GM23248 (cell line): ENCODE measurements around the gene LBP. TPM values are rescaled to one million over a fixed set of nuclear protein-coding genes. Genes with fewer than 3 reads are reported as not detected.

Experiments used
- DNase-seq: peaks from one replicate; pipeline ENCODE4 v3.0.0-alpha.2; 2015
- H2AFZ ChIP-seq: fragments of 200-600 bp; sonication (generic); 2 replicates; pipeline ENCODE4 v1.6.1; 2016; ENCODE audit warnings: antibody characterized with exemption
- H3F3A ChIP-seq: fragments of 200-600 bp; sonication (generic); 2 replicates; pipeline ENCODE4 v1.6.1; 2016; ENCODE audit warnings: mild to moderate bottlenecking, antibody characterized with exemption, mixed run types; ENCODE audit not compliant: insufficient read depth
- H3K27ac ChIP-seq: fragments of 200-600 bp; sonication (generic); 2 replicates; pipeline ENCODE4 v1.5.1; 2016; ENCODE audit warnings: mild to moderate bottlenecking
- H3K27me3 ChIP-seq: fragments of 200-600 bp; sonication (generic); replicated peaks from 2 replicates; pipeline ENCODE4 v1.6.1; 2016; ENCODE audit warnings: mild to moderate bottlenecking; ENCODE audit not compliant: insufficient read depth
- H3K36me3 ChIP-seq: fragments of 200-600 bp; sonication (generic); 2 replicates; pipeline ENCODE4 v1.6.1; 2016; ENCODE audit warnings: low read depth, mild to moderate bottlenecking
- H3K4me1 ChIP-seq: fragments of 200-600 bp; sonication (generic); 2 replicates; pipeline ENCODE4 v1.6.1; 2016; ENCODE audit warnings: mild to moderate bottlenecking; ENCODE audit not compliant: insufficient read depth
- H3K4me2 ChIP-seq: fragments of 200-600 bp; sonication (generic); one replicate; pipeline ENCODE4 v1.6.1; 2016; ENCODE audit warnings: mild to moderate bottlenecking; ENCODE audit not compliant: unreplicated experiment
- H3K4me3 ChIP-seq: fragments of 200-600 bp; sonication (generic); 2 replicates; pipeline ENCODE4 v1.5.1; 2016; ENCODE audit warnings: mild to moderate bottlenecking
- H3K79me2 ChIP-seq: fragments of 200-600 bp; sonication (generic); 2 replicates; pipeline ENCODE4 v1.6.1; 2016; ENCODE audit warnings: mild to moderate bottlenecking; ENCODE audit not compliant: insufficient read depth
- H3K9ac ChIP-seq: fragments of 200-600 bp; sonication (generic); 2 replicates; pipeline ENCODE4 v1.6.1; 2016; ENCODE audit warnings: mild to moderate bottlenecking
- H3K9me2 ChIP-seq: fragments of 200-600 bp; sonication (generic); 2 replicates; pipeline ENCODE4 v1.6.1; 2016; ENCODE audit warnings: mixed run types, mild to moderate bottlenecking, moderate library complexity; ENCODE audit not compliant: insufficient read depth
- H3K9me3 ChIP-seq: fragments of 200-600 bp; sonication (generic); one replicate; pipeline ENCODE4 v1.6.1; 2017; ENCODE audit warnings: low read depth
- H4K20me1 ChIP-seq: fragments of 200-600 bp; sonication (generic); 2 replicates; pipeline ENCODE4 v1.6.0; 2016; ENCODE audit not compliant: insufficient read depth
- EZH2 ChIP-seq: fragments of 200-600 bp; sonication (generic); IDR thresholded peaks from 2 replicates; pipeline ENCODE4 v1.6.1; 2018; ENCODE audit warnings: antibody characterized with exemption, mild to moderate bottlenecking; ENCODE audit not compliant: insufficient read depth, poor library complexity, severe bottlenecking
- EZH2phosphoT487 ChIP-seq: fragments of 200-600 bp; sonication (generic); IDR thresholded peaks from 2 replicates; pipeline ENCODE4 v1.6.1; 2018; ENCODE audit warnings: antibody characterized with exemption, moderate library complexity, mild to moderate bottlenecking, low read depth; ENCODE audit not compliant: insufficient read depth
- WGBS, 2 experiments: methylation state at CpG; one replicate each; pipeline ENCODE4 v1.1.6; 2015 to 2017; ENCODE audit warnings: low lambda C conversion rate in 2 of 2, low coverage in 1 of 2; ENCODE audit errors: missing lambda C conversion rate in 2 of 2; 5-methylcytosine and 5-hydroxymethylcytosine counted together
- in situ Hi-C: fragments of 300-500 bp; cut with MboI; formaldehyde crosslinking; loops from 2 replicates; pipeline ENCODE4 v1.15.0; 2020
- polyA plus RNA-seq: library from polyadenylated mRNA; unstranded; fragments of >200 nt; fragmentation: Nextera tagmentation; extraction: Ambion mirVana; gene quantifications from 2 replicates; pipeline ENCODE4 v1.2.1, GENCODE V29; 2016
- total RNA-seq: library from RNA; depleted of rRNA; stranded (reverse); fragments of >200 nt; shearing (Covaris generic); gene quantifications from 2 replicates; pipeline ENCODE4 v1.2.3, GENCODE V29; 2014

Gene LBP
- total and polyA plus RNA-seq, 2 experiments from 2014 or later, result not detected

DNA sequence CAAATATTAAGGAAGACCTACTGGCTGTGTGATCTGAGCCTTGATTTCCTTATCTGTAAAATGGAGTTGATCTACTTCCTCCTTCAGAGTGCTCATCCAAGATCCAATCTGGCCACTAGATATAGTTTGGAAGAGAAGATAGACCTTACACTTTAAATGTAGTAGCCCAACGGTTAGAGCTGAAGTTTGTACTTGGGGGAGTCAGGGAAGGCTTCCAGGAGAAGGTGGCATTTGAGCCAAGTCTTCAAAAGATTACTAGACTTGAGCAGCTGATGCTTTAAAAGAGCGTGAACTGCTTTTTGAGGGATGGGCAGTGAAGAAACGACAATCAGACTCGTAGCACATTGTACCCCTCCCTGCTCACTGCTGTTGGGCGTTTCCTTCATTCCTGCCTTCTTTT lies 3.6 kb downstream of the LBP start:
- Histone ChIP-seq H3F3A (no peaks in the 10 kb centered on the region), H3K27me3 (peaks cover 6% of the 10 kb centered on the region; the same call in 1 of the 2 replicates), H3K4me3 (no peak overlapping the region), H3K27ac (no peak overlapping the region), H3K9me2 (no peaks in the 10 kb centered on the region), H3K4me2 (no peak overlapping the region), H3K9me3 (no peaks in the 10 kb centered on the region), H4K20me1 (no peaks in the 10 kb centered on the region), H2AFZ (no peak overlapping the region), H3K4me1 (no peaks in the 10 kb centered on the region), H3K9ac (no peak overlapping the region), H3K79me2 (no peaks in the 10 kb centered on the region), H3K36me3 (no peaks in the 10 kb centered on the region)
- TF ChIP-seq EZH2, result no peak
- TF ChIP-seq EZH2phosphoT487, result no peak
- no peak for DNase-seq
- WGBS, 2 experiments, result 64 to 68% methylated on average over 5 of the region's 5 CpGs
- in situ Hi-C loops, result no loop called here

GRCh38 chr20:38350879-38351775 lies 4.8 kb downstream of the LBP start:
- no peak for DNase-seq
- no peaks in the 10 kb centered on the region for H3F3A ChIP-seq
- in situ Hi-C loops, result no loop called here
- H3K36me3 ChIP-seq, result no peaks in the 10 kb centered on the region
- H4K20me1 ChIP-seq, result no peaks in the 10 kb centered on the region
- 72 to 79% methylated on average over 15 of the region's 15 CpGs for WGBS, 2 experiments
- TF ChIP-seq EZH2phosphoT487, result no peak
- no peak for TF ChIP-seq EZH2
- no peaks in the 10 kb centered on the region for H3K79me2 ChIP-seq
- no peaks in the 10 kb centered on the region; the same call in 1 of the 2 replicates for H3K27me3 ChIP-seq
- no peaks in the 10 kb centered on the region for H3K4me1 ChIP-seq
- no peak overlapping the region for H2AFZ ChIP-seq
- H3K27ac ChIP-seq, result no peak overlapping the region
- H3K9ac ChIP-seq, result no peak overlapping the region
- no peak overlapping the region for H3K4me2 ChIP-seq
- no peaks in the 10 kb centered on the region for H3K9me3 ChIP-seq
- H3K4me3 ChIP-seq, result no peak overlapping the region
- H3K9me2 ChIP-seq, result no peaks in the 10 kb centered on the region

GRCh38 chr20:38353316-38353715 lies 7.0 kb downstream of the LBP start:
- no peaks in the 10 kb centered on the region for H3K36me3 ChIP-seq
- H3K9me3 ChIP-seq, result no peaks in the 10 kb centered on the region
- H3K9ac ChIP-seq, result no peak overlapping the region
- no peaks in the 10 kb centered on the region for H3K4me1 ChIP-seq
- peak; percentile 46 for DNase-seq
- H3F3A ChIP-seq, result no peaks in the 10 kb centered on the region
- in situ Hi-C loops, result no loop called here
- 35 to 43% methylated on average over 7 of the region's 7 CpGs for WGBS, 2 experiments
- H3K4me3 ChIP-seq, result no peak overlapping the region
- no peak for TF ChIP-seq EZH2
- TF ChIP-seq EZH2phosphoT487, result no peak
- H3K27me3 ChIP-seq, result no peaks in the 10 kb centered on the region; the same call in 1 of the 2 replicates
- H3K9me2 ChIP-seq, result no peaks in the 10 kb centered on the region
- H3K79me2 ChIP-seq, result no peaks in the 10 kb centered on the region
- no peak overlapping the region for H3K4me2 ChIP-seq
- no peak overlapping the region for H3K27ac ChIP-seq
- H4K20me1 ChIP-seq, result no peaks in the 10 kb centered on the region
- H2AFZ ChIP-seq, result no peak overlapping the region

DNA sequence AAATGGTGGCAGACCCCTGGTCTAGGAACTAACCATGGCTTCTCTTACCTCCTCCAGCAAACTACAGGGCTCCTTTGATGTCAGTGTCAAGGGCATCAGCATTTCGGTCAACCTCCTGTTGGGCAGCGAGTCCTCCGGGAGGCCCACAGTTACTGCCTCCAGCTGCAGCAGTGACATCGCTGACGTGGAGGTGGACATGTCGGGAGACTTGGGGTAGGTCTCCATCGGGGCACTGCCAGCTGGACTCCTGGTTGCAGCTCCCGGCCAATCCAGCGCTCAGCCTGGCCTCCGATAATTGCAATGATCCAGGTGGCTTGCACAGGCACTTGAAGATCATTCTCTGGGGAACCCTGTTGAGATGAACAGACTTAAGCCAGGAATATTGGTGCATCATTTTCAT lies 7.9 kb downstream of the LBP start:
- H3K9me2 ChIP-seq, result no peaks in the 10 kb centered on the region
- no peaks in the 10 kb centered on the region for H3F3A ChIP-seq
- no peak overlapping the region for H2AFZ ChIP-seq
- no peaks in the 10 kb centered on the region for H3K9me3 ChIP-seq
- H4K20me1 ChIP-seq, result no peaks in the 10 kb centered on the region
- DNase-seq, result no peak
- H3K9ac ChIP-seq, result no peak overlapping the region
- H3K79me2 ChIP-seq, result no peaks in the 10 kb centered on the region
- TF ChIP-seq EZH2phosphoT487 (no peak), EZH2 (no peak)
- WGBS, 2 experiments, result 90 to 94% methylated on average over 10 of the region's 10 CpGs
- H3K4me2 ChIP-seq, result no peak overlapping the region
- in situ Hi-C loops, result no loop called here
- H3K27ac ChIP-seq, result no peak overlapping the region
- H3K27me3 ChIP-seq, result no peaks in the 10 kb centered on the region
- H3K36me3 ChIP-seq, result no peaks in the 10 kb centered on the region
- H3K4me1 ChIP-seq, result no peaks in the 10 kb centered on the region
- no peak overlapping the region for H3K4me3 ChIP-seq
